HepG2 (cell line): ENCODE results near the gene PRKCZ. TPM values are rescaled to one million over a fixed set of nuclear protein-coding genes. Genes with fewer than 3 reads are reported as not detected.

Experiments
- CENPT ChIP-seq: sonication (generic); formaldehyde crosslinking; IDR thresholded peaks from 2 replicates; pipeline ENCODE4 v1.8.0; 2022; ENCODE audit warnings: low read depth, mild to moderate bottlenecking, moderate library complexity, missing genetic modification reagents
- FOSL1 ChIP-seq: sonication (generic); formaldehyde crosslinking; IDR thresholded peaks from 2 replicates; pipeline ENCODE4 v1.9.0; 2021; ENCODE audit warnings: missing genetic modification reagents, borderline replicate concordance
- IRX3 ChIP-seq: sonication (generic); formaldehyde crosslinking; IDR thresholded peaks from 2 replicates; pipeline ENCODE4 v1.8.1; 2023; ENCODE audit warnings: mild to moderate bottlenecking, low read depth, missing genetic modification reagents, borderline replicate concordance
- LCORL ChIP-seq, 2 experiments: fragments of 450-650 bp in 1 of 2; sonication (generic) in 1 of 2; formaldehyde crosslinking in 1 of 2; IDR thresholded peaks; 2 replicates each; pipeline versions ENCODE4 v1.5.0 to v1.6.1; 2017 to 2020; ENCODE audit warnings: antibody characterized with exemption in 1 of 2, missing genetic modification reagents in 1 of 2
- NFRKB ChIP-seq: fragments of 450-650 bp; IDR thresholded peaks from 2 replicates; pipeline ENCODE4 v1.6.1; 2017
- NKX3-1 ChIP-seq: sonication (generic); formaldehyde crosslinking; IDR thresholded peaks from 2 replicates; pipeline ENCODE4 v1.5.0; 2020; ENCODE audit warnings: missing genetic modification reagents
- NR2C2 ChIP-seq: sonication (generic); formaldehyde crosslinking; IDR thresholded peaks from 2 replicates; pipeline ENCODE4 v1.4.0; 2020; ENCODE audit warnings: missing genetic modification reagents, mild to moderate bottlenecking, moderate library complexity, borderline replicate concordance
- NR2F2 ChIP-seq: IDR thresholded peaks from 2 replicates; pipeline ENCODE4 v1.6.1; 2012; ENCODE audit warnings: low read depth, inconsistent platforms, borderline replicate concordance
- POLR2A ChIP-seq, 2 experiments: IDR thresholded peaks; 2 replicates each; pipeline ENCODE4 v1.6.1; 2011; ENCODE audit warnings: low read depth in 2 of 2, low read length in 2 of 2, mild to moderate bottlenecking in 1 of 2, moderate library complexity in 1 of 2; ENCODE audit not compliant: insufficient read depth in 1 of 2
- RCOR2 ChIP-seq: IDR thresholded peaks from 2 replicates; pipeline ENCODE4 v1.6.1; 2016; ENCODE audit warnings: missing biosample characterization, missing genetic modification reagents
- RNF2 ChIP-seq: fragments of 450-650 bp; conservative IDR thresholded peaks from 2 replicates; pipeline ENCODE4 v1.6.1; 2016; ENCODE audit warnings: low read depth
- SMARCC2 ChIP-seq: fragments of 450-650 bp; IDR thresholded peaks from 2 replicates; pipeline ENCODE4 v1.6.1; 2017; ENCODE audit warnings: antibody characterized with exemption, mild to moderate bottlenecking
- TOPORS ChIP-seq: sonication (generic); formaldehyde crosslinking; IDR thresholded peaks from 2 replicates; pipeline ENCODE4 v1.8.0; 2023; ENCODE audit warnings: mild to moderate bottlenecking, missing genetic modification reagents
- ZBTB26 ChIP-seq: IDR thresholded peaks from 2 replicates; pipeline ENCODE4 v1.6.1; 2016; ENCODE audit warnings: missing compliant biosample characterization, missing genetic modification reagents, borderline replicate concordance
- ZBTB46 ChIP-seq: sonication (generic); formaldehyde crosslinking; IDR thresholded peaks from 2 replicates; pipeline ENCODE4 v1.4.0; 2020; ENCODE audit warnings: mild to moderate bottlenecking, missing genetic modification reagents, borderline replicate concordance
- ZBTB7A ChIP-seq: sonication (generic); formaldehyde crosslinking; IDR thresholded peaks from 2 replicates; pipeline ENCODE4 v1.8.0; 2022; ENCODE audit warnings: mild to moderate bottlenecking, missing genetic modification reagents
- ZKSCAN8 ChIP-seq: IDR thresholded peaks from 2 replicates; pipeline ENCODE4 v1.6.1; 2016; ENCODE audit warnings: borderline replicate concordance, missing genetic modification reagents, missing compliant biosample characterization
- ZNF281 ChIP-seq: sonication (generic); formaldehyde crosslinking; IDR thresholded peaks from 2 replicates; pipeline ENCODE4 v1.4.0; 2020; ENCODE audit warnings: missing genetic modification reagents, borderline replicate concordance
- ZNF343 ChIP-seq: sonication (generic); formaldehyde crosslinking; IDR thresholded peaks from 2 replicates; pipeline ENCODE4 v1.4.0; 2020; ENCODE audit warnings: mild to moderate bottlenecking, missing genetic modification reagents
- ZNF484 ChIP-seq: sonication (generic); formaldehyde crosslinking; IDR thresholded peaks from 2 replicates; pipeline ENCODE4 v1.5.1; 2020; ENCODE audit warnings: mild to moderate bottlenecking, low read depth, missing genetic modification reagents, borderline replicate concordance
- ZNF550 ChIP-seq: sonication (generic); formaldehyde crosslinking; IDR thresholded peaks from 2 replicates; pipeline ENCODE4 v1.4.0; 2020; ENCODE audit warnings: mild to moderate bottlenecking, missing genetic modification reagents, borderline replicate concordance
- ZNF768 ChIP-seq: sonication (generic); formaldehyde crosslinking; IDR thresholded peaks from 2 replicates; pipeline ENCODE4 v1.4.0; 2020; ENCODE audit warnings: missing genetic modification reagents
- ZNF879 ChIP-seq: sonication (generic); formaldehyde crosslinking; IDR thresholded peaks from 2 replicates; pipeline ENCODE4 v1.8.1; 2023; ENCODE audit warnings: missing genetic modification reagents
- polyA plus RNA-seq, 8 experiments: library from polyadenylated mRNA; depleted of rRNA in 3 of 8; stranded (reverse) in 7 of 8; unstranded in 1 of 8; fragments of >200 nt; fragmentation: Illumina TruSeq in 4 of 8; extraction: Trizol in 4 of 8; gene quantifications; 2 replicates each; pipeline versions ENCODE4 v1.2.1 to v1.2.3, GENCODE V29; 2011 to 2016; ENCODE audit warnings: low read depth in 4 of 8, missing spikeins in 1 of 8, mixed read lengths in 1 of 8; ENCODE audit not compliant: insufficient read depth in 1 of 8
- total RNA-seq, 5 experiments: library from RNA; depleted of rRNA; stranded (reverse); fragments of >200 nt; fragmentation: Illumina TruSeq; extraction: Trizol; gene quantifications; 2 replicates each; pipeline ENCODE4 v1.2.3, GENCODE V29; 2016; ENCODE audit warnings: low read depth in 1 of 5
- TF ChIP-seq, protein P1 (sequence below): sonication (generic); formaldehyde crosslinking; IDR thresholded peaks from 2 replicates; pipeline ENCODE4 v1.4.0; 2020; ENCODE audit warnings: mild to moderate bottlenecking, missing genetic modification reagents

PRKCZ gene
- total and polyA plus RNA-seq, 2 of the 13 experiments (the other 11 are each of a cell fraction or from before 2014, with no cell fraction given): 34.7 to 85.2 TPM

DNA sequence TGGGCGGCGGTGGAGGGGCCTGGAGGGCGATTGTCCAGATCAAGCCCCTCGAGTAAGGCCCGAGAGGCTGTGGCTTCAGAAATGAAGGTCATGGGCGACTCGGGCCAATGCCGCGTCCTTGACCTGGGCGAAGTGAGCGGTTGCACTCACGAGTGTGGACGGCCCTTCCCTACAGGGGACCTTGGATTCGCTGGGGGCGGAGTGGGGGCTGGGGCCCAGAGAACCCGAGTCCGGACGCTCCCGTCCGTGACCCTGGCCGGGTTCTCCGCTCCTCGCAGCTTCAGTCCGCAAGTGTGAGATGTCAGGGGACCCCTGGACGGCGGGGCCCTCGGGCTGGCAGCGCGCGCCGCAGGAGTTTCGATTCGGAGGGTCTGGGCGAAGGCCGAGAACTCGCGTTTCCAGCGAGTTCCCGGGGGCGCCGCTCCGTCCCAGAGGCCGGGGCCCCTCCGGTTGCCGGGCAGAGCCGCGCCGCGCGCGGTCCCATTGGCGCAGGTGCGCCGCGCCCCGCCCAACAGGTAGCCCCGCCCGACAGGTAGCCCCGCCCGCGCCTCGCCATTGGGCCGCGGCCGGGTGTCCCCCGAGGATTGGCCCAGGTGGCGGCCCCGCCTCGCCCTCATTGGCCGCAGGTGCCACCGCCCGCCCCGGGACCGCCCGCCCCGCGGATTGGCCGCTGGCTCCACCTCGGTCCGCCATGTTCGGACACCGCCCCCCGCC is at the start of gene PRKCZ (continued):
- TF ChIP-seq TOPORS (peak; percentile 33; the same call in 1 of the 2 replicates), ZNF768 (peak; percentile 54), CENPT (CRISPR knock-in tag) (no peak; the same call in 1 of the 2 replicates), ZNF484 (CRISPR knock-in tag) (no peak), ZBTB26 (CRISPR knock-in tag) (0 out of 2 replicates have a peak, but pooled peaks have one; percentile 14), POLR2A (IDR thresholded peaks at IDR 0.05; ENCODE audit: insufficient read depth in 1 of 2, low read depth in 2 of 2, low read length in 2 of 2) (peak in 1 of 2 experiments; percentile 71; a peak in 2 of 4 replicates), NR2F2 (peak; percentile 64; the same call in 1 of the 2 replicates), SMARCC2 (no peak), RCOR2 (no peak; the same call in 1 of the 2 replicates), ZNF879 (CRISPR knock-in tag) (no peak), ZBTB7A (CRISPR knock-in tag) (peak; percentile 29; the same call in 1 of the 2 replicates), FOSL1 (CRISPR knock-in tag) (peak; percentile 54; the same call in 1 of the 2 replicates), NFRKB (no peak), ZKSCAN8 (CRISPR knock-in tag) (0 out of 2 replicates have a peak, but pooled peaks have one; percentile 15), NR2C2 (CRISPR knock-in tag) (peak; percentile 82), LCORL (IDR thresholded peaks at IDR 0.05) (no peak), LCORL (CRISPR knock-in tag; IDR thresholded peaks at IDR 0.05) (peak; percentile 11; the same call in 1 of the 2 replicates), RNF2 (0 out of 2 replicates have a peak, but pooled peaks have one; percentile 8), NKX3-1 (CRISPR knock-in tag) (peak; percentile 17; the same call in 1 of the 2 replicates), ZNF550 (CRISPR knock-in tag) (no peak), ZBTB46 (CRISPR knock-in tag) (no peak), ZNF281 (CRISPR knock-in tag) (peak; percentile 34; the same call in 1 of the 2 replicates), IRX3 (CRISPR knock-in tag) (peak; percentile 20; the same call in 1 of the 2 replicates), ZNF343 (CRISPR knock-in tag) (no peak)
- TF ChIP-seq, protein P1, sequence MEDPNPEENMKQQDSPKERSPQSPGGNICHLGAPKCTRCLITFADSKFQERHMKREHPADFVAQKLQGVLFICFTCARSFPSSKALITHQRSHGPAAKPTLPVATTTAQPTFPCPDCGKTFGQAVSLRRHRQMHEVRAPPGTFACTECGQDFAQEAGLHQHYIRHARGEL (CRISPR knock-in tag): no peak
